NCI-H128 (cell line): Measurements from ENCODE around the gene MAD1L1.
"Not testable (repeated sequence)": the region's sequence is repeated elsewhere in the genome, so short reads cannot be mapped to it uniquely, and the experiment has no call there.

ENCODE experiments used
- DNase-seq: peaks from one replicate; lab custom pipeline; 2025; ENCODE audit not compliant: unreplicated experiment; lab: John Stamatoyannopoulos, UW

Gene MAD1L1

DNA sequence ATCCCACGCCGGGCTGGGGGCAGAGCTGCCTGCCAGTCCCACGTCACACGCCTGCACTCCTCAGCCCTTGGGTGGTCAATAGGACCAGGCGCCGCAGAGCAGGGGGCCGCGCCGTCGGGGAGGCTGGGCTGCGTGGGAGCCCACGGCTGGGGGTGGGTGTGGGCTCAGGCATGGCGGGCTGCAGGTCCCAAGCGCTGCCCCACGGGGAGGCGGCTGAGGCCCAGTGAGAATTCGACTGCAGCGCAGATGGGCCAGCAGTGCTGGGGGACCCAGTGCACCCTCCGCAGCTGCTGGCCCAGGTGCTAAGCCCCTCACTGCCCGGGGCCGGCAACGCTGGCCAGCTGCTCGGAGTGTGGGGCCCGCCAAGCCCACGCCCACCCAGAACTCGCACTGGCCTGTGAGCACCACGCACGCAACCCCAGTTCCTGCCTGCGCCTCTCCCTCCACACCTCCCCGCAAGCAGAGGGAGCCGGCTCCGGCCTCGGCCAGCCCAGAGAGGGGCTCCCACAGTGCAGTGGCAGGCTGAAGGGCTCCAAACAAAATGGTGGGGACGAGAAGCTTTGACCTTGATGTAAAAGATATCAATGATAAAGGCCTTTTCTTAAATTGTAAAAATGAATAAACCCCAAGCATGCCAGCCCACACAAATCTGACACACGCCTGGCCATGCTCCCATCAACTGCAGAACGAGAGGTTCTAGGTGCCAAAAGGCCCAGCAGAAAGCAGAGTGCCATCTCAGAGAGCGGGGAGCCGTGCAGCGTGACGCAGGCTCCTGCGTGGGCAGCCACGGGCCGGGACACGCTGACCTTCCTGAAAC lies 255.5 kb downstream of the MAD1L1 start:
- DNase-seq, result no peak

DNA sequence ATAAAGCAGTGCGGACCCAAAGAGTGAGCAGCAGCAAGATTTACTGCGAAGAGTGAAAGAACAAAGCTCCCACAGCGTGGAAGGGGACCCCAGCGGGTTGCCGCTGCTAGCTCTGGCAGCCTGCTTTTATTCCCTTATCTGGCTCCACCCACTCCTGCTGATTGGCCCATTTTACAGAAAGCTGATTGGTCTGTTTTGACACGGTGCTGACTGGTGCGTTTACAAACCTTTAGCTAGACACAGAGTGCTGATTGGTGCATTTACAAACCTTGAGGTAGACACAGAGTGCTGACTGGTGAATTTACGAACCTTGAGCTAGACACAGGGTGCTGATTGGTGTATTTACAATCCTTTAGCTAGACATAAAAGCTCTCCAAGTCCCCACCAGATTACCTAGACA lies 256.2 kb downstream of the MAD1L1 start:
- not testable (repeated sequence) for DNase-seq

DNA sequence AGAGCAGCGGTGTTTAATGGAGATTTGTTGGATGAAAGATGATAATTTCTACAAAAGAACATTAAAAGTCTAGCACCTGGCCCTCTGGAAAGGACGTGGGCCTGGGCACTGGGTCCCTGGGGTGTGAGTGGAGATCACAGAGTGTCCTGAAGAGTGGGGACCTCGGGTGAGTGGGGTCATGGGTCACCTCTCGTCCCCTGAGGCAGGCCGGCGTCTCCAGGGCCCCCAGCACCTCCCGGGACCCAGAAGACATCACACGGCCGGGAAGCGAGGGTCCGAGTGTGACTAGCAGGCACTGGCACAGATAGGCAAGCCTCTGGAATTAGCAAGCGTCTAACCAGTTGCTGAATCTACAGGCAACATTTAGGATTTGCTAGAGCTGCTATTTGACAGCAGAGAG lies 257.2 kb downstream of the MAD1L1 start:
- no peak for DNase-seq

DNA sequence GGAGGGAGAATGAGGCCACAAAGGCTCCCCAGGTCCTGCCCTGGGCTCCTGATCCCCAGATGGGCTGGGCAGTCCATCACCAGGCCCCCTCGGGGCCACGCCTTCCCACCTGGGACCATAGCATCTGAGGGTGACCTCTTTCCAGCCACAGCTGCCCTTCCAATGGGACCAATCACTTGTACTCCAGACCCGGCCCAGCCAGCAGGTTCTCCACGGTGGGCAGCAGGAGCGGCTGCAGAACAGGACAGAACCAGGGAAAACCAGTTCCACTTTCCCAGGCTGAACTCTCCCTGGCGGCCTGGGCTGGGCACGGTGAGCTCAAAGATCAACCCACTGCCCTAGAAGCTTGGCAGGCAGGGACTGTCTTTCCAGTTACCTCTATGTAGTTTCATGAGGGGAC lies 257.6 kb downstream of the MAD1L1 start:
- no peak for DNase-seq

DNA sequence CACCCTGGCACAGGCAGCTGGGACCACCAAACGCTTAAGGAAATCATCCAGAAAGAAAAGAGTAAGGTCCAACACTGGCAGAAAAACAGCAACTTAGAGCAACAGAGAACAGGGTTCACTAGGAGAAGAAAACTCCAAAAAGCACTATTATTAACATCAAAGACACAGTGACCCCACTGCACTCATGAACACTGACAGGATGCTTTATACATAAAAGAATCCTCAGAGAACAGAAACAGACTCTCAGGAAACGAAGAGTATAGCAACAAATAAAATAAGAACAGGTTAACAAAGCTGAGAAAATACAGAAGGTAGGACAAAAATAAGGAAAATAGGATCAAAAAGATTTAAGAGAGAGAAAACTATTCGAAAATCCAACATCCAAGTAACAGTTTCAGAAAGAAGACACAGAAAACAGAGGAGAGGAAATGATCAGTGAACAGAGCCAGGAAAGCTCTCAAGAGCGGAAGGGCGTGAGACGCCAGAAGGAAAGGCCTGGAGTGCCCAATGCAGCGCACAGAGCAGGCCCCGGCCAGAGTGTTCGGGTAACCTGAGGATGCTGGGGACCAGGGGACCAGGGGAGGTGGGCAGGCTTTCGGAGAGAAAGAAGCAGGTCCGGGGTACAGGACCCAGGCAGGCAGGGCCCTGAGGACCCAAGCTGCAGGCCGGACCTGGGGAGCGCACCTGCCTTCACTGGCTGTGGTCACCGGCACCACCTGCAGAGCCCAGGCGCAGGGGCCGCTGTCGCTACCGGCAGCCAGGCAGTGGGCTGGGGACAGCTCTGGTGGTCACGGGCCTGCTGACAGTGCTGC lies 258.2 kb downstream of the MAD1L1 start:
- no peak for DNase-seq

DNA sequence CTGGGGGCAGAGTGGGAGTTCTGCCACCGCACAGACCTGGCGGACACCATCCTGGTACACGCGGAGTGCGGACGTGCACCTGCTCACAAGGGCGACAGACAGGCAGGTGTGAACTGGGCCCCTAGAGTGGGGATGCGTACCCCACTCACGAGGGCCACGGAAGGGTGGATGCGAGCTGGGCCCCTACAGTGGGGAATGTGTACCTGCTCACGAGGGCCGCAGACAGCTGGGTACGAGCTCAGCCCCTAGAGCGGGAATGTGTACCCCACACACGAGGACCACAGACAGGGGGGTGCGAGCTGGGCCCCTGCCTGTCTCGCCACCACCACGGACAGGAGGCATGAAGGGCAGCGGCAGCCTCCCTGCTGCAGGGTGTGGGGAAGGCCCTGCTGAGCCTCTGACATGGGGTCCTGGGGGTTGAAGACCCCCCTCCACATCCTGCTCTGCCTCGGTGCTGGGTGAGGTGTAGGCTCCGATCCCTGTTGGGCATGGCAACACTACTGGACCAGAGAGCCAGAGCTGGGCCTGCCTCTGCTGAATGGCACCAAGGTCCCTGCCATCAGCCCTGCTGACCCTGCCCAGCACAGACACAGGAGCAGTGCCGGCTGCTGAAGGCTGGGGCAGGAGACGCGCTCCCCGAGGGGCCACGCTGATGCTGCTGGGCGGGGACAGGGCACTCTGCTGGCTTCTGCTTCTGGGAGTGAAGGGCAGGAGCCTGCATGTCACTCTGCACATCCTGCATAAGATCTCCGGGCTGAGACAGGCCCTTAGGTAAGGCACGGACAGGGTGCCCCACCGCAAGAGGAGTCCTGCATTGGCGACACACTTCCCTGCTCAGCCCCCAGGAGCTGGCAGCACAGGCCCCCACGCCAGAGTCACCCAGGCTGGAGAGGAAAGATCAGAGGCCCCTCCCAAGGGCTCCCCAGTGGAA lies 259.2 kb downstream of the MAD1L1 start:
- no peak for DNase-seq

GRCh38 chr7:1972744-1973143 lies 260.0 kb downstream of the MAD1L1 start:
- no peak for DNase-seq

GRCh38 chr7:1971946-1972654 lies 260.6 kb downstream of the MAD1L1 start:
- no peak for DNase-seq

GRCh38 chr7:1970895-1971294 lies 261.9 kb downstream of the MAD1L1 start:
- no peak for DNase-seq

GRCh38 chr7:1970285-1970660 lies 262.5 kb downstream of the MAD1L1 start:
- DNase-seq, result not testable (repeated sequence)

DNA sequence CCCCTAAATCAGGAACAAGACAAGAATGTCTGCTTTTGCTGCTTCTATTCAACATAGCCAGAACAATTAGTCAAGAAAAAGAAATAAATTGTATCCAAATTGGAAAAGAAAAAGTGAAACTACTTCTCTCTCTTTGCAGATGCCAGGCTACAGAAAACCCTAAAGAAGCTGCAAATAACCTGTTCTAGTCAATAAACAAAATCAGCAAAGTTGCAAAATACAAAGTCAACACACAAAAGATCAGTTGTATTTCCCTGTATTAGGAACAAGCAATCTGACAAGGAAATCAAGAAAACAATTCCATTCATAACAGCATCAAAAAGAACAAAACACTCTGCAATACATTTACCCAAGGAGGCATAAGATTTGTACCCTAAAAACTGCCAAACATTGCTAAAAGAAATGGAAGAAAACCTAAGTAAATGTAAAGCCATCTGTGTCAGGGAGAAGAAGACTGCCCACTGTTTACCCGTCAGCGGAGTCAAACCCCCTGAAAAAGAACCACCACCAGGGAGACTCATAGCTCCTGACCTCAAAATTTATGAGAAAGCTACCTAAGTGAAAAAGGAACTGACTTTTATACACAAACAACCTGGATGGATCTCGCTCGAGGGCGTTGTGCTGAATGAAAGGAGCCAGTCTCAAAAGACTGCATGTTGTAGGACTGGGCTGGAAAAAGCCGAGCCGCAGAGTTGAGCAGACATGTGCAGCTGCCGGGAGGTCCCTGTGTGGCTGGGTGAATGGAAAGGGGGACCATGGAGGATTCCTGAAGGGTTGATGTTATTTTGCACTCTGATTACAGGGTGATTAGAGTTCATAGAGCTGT lies 263.1 kb downstream of the MAD1L1 start:
- no peak for DNase-seq

DNA sequence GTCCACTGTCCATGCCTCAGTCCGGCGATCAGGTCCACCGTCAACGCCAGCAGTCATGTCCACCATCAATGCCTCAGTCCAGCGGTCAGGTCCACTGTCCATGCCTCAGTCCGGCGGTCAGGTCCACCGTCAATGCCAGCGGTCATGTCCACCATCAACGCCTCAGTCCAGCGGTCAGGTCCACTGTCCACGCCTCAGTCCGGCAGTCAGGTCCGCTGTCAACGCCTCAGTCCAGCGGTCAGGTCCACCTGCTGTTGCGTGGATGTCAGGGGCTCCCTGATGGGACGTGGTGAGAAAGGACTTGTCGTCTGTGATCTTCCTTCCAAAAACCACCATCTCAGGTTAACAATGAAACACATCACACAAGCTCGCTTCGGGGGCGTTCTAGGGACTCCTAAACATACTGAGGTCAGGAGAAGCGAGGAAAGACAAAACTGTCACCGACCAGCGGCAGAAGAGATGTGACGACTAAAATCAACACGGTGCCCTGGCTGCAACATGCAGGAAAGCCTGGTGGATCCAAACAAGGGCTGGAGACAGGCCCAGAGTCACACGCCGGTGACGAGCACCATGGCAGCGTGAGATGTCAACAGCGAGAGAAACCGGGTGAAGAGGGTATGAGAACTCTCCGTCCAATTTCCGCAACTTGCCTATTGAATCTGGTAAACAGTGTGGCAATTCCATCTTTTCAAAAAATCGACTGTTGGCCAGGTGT lies 264.2 kb downstream of the MAD1L1 start:
- no peak for DNase-seq

DNA sequence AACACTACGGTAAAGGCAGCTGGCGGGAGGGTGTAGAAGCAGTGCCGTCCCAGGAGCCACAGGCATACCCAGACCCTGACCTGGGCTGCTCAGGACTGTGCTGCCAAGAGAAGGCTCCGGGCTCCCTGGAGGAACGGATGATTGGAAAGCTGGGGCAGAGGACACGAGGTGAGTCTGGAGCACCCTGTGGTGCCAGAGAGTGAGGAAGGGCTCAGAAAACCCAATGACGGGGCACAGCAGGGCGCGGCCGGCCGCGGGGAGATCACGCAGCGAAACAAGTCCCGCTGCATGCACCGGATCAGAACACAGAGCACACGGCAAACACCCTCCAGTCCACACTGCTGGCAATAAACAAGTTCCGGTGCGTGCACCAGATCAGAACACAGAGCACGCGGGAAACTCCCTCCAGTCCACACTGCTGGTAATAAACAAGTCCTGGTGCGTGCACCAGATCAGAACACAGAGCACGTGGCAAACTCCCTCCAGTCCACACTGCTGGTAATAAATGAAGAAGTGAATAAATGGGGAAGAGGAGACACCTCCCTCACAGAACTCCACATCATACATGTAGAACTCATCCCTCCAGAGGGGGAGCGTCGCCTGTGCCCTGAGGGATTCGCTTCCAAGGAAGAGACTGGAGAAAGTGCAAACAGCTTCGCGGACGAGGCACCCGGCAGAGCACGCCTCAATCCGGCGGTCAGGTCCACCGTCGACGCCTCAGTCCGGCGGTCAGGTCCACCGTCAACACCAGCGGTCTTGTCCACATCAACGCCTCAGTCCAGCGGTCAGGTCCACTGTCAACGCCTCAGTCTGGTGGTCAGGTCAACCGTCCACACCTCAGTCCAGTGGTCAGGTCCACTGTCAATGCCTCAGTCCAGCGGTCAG lies 265.0 kb downstream of the MAD1L1 start:
- DNase-seq, result no peak

GRCh38 chr7:1966631-1967200 lies 266.0 kb downstream of the MAD1L1 start:
- no peak for DNase-seq

DNA sequence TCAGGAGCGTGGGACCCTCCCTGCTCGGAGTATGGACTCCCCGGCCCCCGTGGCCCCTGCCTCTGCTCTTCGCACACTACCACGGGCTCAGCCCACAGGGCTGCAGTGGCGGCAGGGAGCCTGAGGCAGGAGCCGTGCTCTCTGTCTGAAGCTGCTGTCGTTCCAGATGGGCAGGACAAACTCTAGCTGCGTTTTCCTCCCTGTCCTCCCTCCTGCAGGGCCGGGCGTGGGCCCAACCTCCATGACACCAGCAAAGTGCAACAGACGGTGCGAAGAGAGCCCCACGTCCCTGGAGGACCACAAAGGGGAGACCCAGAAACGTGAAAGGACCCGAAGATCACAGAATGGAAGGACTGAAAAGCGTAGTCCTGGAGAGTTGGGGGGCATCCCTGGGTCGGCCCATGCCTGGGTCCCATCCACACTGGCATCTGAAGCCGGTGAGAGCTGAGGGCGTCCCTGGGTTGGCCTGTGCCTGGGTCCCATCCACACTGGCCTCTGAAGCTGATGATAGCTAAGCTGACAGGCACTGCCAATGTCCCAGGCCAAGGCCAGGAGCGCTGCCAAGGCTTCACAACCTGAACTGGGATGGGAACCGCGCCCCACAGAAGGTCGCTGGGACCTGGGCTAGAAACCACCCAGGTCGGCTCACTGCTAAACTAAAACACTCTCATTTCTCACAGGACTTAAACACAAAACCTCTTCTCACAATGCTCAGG lies 267.0 kb downstream of the MAD1L1 start:
- no peak for DNase-seq

DNA sequence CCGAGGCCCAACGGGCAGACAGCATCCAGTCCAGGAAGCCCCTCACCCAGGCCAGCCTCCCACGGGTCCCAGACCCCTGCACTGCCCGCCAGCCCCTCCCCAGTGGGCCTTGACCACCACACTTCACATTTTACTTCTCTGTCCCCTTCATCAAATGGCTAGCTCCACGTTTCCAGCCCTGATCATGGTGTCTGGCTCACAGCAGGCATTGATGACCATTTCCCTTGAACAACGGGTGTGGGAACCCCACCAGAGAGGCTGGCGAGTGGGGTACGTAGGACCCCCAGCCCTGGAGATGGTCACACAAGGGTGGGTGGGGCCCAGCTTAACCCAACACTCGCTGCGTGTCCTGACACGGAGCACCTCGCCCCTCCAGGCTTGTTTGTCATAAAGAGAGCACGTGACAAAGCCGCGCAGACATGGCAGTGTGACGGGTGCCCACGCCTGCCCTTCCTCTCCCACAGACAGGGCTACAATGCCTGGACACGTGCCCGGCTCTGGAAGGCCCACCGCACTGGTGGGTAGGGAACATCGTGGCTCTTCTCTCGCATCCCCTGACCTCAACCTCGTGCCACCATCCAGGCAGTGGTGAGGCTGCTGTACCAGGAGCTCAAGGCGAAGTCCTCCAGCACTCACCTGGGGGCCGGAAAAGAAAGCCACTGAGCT lies 267.7 kb downstream of the MAD1L1 start:
- DNase-seq, result no peak
